Measurements from ENCODE around the gene PDX1. TPM values are rescaled to one million over a fixed set of nuclear protein-coding genes. Genes with fewer than 3 reads are reported as not detected.
A peak's percentile ranks its signal among the peaks of the same experiment; 100 is the strongest.

The PDX1 gene
- total RNA-seq, 2 experiments from 2014 or later: not detected

DNA sequence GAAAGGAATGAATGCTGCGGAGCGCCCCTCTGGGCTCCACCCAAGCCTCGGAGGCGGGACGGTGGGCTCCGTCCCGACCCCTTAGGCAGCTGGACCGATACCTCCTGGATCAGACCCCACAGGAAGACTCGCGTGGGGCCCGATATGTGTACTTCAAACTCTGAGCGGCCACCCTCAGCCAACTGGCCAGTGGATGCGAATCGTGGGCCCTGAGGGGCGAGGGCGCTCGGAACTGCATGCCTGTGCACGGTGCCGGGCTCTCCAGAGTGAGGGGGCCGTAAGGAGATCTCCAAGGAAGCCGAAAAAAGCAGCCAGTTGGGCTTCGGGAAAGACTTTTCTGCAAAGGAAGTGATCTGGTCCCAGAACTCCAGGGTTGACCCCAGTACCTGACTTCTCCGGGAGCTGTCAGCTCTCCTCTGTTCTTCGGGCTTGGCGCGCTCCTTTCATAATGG lies 8.6 kb downstream of the PDX1 start:
- peaks cover 91% of the 10 kb centered on the region for H3K27me3 Mint-ChIP-seq
- H3K27ac Mint-ChIP-seq: no peak overlapping the region
- no peak overlapping the region for H3K4me3 Mint-ChIP-seq
- no peaks in the 10 kb centered on the region for H3K9me3 Mint-ChIP-seq
- no peak for DNase-seq
- peaks cover 21% of the 10 kb centered on the region for H3K4me1 Mint-ChIP-seq
- no peaks in the 10 kb centered on the region for H3K36me3 Mint-ChIP-seq

DNA sequence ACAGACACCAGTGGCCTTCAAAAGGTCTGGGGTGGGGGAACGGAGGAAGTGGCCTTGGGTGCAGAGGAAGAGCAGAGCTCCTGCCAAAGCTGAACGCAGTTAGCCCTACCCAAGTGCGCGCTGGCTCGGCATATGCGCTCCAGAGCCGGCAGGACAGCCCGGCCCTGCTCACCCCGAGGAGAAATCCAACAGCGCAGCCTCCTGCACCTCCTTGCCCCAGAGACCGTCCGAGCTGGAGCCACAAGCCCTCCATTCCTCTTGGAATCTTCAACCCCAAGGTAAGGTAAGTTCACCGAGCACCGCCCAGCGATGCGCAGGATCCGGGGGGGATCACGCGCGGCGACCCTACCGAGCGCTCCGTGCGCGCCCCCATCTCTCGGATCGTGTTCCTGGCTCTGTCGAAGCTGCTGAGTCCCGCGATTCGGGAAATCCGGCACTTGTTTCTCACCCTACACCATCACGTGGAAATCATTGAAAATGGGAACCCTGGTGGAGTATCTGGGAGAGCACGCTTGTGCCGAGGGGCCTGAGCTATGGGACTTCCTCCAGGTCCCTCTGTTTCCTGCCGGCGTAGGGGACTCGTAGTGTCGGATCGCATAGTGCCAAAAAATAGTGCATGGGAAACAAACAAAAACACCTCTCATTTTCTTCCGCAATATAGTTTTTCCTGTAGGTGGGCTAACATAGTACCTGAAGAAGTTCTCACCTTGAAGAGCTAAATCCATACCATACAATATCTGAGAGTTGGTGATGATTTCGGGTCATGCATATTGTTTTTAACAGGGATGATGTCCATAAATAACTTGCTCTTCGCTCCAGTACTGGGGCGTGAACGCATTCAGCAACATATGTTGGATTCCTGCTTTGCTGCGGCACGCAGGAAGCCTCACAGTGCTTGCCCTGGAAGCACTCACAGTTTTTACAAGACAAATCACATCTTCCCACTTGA lies 9.3 kb downstream of the PDX1 start:
- Mint-ChIP-seq H3K9me3 (no peaks in the 10 kb centered on the region), H3K4me1 (peaks cover 18% of the 10 kb centered on the region), H3K4me3 (no peak overlapping the region), H3K27ac (no peak overlapping the region), H3K36me3 (no peaks in the 10 kb centered on the region), H3K27me3 (peaks cover 88% of the 10 kb centered on the region)
- DNase-seq: no peak

DNA sequence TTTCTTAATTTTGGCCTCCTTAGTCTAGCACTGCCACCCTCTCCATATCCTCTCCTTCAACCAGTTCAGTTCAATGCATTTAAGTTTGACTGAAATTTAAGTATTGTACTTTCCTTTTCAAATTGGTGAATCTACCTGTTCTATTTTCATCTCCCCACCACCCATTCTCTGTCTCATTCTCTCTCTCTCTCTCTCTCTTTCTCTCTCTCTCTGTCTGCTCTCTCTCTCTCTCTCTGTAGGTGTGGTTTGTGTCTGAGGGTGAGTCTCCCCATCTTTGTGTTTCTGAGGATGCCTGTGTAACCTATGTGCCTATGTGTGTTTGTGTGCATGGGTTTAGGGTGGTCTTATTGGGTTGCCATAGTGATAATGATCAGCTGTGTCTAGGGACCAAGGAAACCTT lies 10.1 kb downstream of the PDX1 start:
- peaks cover 17% of the 10 kb centered on the region for H3K4me1 Mint-ChIP-seq
- H3K27ac Mint-ChIP-seq: no peak overlapping the region

DNA sequence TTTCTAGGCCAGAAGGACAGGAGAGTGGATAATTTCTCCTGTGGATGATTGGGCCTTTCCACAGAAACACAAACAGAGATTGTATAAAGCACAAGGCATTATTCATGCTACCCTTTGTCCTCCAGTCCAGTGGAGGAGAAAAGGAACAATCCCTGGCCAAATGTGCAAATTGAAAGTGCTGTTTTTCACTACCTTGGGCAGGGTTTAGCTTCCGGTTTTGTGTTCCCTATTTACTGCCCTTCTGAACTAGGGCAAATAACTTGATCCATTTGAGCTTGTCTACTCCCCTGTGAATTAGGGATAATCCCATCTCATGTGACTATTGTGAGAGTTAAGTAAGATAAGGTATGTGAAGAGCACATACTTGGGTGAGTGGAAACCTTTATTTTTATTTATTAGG lies 13.3 kb downstream of the PDX1 start:
- DNase-seq: no peak
- peaks cover under 1% of the 10 kb centered on the region for H3K4me1 Mint-ChIP-seq
- H3K9me3 Mint-ChIP-seq: peaks cover 1% of the 10 kb centered on the region
- H3K36me3 Mint-ChIP-seq: no peaks in the 10 kb centered on the region
- H3K4me3 Mint-ChIP-seq: no peak overlapping the region
- peaks cover 61% of the 10 kb centered on the region for H3K27me3 Mint-ChIP-seq
- no peak overlapping the region for H3K27ac Mint-ChIP-seq

More for the DNA sequence above, 10.1 kb downstream of the PDX1 start:
- H3K36me3 Mint-ChIP-seq: no peaks in the 10 kb centered on the region
- no peak for DNase-seq
- no peaks in the 10 kb centered on the region for H3K9me3 Mint-ChIP-seq
- H3K4me3 Mint-ChIP-seq: no peak overlapping the region
- H3K27me3 Mint-ChIP-seq: peaks cover 82% of the 10 kb centered on the region

DNA sequence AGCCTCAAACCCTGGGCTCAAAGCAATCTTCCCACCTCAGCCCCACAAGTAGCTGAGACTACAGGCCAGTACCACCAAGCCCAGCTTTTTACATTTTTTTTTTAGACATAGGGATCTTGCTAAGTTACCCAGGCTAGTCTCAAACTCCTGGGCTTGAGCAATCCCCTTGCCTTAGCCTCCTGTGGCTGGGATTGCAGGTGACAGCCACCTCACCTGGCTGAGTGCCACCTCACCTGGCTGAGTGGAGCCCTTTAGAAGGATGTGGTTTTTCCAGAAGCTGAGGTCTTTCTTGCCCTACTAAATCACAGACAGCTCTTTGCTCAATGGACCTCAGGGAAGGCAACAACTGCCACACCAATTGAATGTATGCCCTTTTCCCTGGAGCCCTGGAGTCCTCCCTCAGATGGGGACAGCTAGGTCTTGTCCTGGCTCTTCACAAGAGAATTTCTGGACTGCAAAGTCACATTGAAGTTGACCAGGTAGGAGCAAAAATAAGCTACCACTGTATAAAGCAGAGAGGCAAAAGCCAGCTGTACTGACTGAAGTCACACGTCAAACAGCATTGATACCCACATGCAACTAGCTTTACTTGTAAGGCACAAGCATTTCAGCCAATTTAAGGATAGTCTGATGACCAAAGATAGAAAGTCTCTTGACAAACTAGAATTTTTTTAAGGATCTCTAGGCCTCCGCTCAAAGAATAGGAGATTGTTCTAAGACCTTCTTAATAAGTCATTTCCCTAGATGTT lies 14.0 kb downstream of the PDX1 start:
- no peak for DNase-seq
- peaks cover 54% of the 10 kb centered on the region for H3K27me3 Mint-ChIP-seq
- H3K4me3 Mint-ChIP-seq: no peak overlapping the region
- no peak overlapping the region for H3K27ac Mint-ChIP-seq
- no peaks in the 10 kb centered on the region for H3K36me3 Mint-ChIP-seq
- H3K9me3 Mint-ChIP-seq: peaks cover 1% of the 10 kb centered on the region
- H3K4me1 Mint-ChIP-seq: no peaks in the 10 kb centered on the region

DNA sequence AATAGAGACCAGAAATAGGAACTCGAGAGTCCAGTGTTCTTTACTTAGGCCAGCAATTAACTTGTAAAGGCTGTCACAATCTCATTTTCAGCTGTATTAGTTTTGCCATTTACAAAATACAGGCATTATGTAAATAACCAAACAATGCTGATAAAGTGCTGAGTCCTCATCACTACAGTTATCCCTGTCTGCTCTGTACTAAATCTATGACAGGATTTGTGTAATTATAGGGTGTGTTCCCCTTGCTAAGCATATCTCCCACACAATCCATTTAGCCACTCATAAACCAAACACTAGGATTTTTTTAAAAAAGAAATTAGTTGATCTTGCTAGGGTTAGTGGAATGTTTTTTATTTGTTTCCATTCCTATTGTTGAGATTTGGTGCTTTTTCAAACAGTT lies 23.2 kb downstream of the PDX1 start:
- Mint-ChIP-seq H3K4me3 (no peak overlapping the region), H3K4me1 (no peaks in the 10 kb centered on the region), H3K27ac (no peak overlapping the region), H3K27me3 (peaks cover 18% of the 10 kb centered on the region), H3K9me3 (peaks cover 1% of the 10 kb centered on the region), H3K36me3 (no peaks in the 10 kb centered on the region)
- DNase-seq: no peak

DNA sequence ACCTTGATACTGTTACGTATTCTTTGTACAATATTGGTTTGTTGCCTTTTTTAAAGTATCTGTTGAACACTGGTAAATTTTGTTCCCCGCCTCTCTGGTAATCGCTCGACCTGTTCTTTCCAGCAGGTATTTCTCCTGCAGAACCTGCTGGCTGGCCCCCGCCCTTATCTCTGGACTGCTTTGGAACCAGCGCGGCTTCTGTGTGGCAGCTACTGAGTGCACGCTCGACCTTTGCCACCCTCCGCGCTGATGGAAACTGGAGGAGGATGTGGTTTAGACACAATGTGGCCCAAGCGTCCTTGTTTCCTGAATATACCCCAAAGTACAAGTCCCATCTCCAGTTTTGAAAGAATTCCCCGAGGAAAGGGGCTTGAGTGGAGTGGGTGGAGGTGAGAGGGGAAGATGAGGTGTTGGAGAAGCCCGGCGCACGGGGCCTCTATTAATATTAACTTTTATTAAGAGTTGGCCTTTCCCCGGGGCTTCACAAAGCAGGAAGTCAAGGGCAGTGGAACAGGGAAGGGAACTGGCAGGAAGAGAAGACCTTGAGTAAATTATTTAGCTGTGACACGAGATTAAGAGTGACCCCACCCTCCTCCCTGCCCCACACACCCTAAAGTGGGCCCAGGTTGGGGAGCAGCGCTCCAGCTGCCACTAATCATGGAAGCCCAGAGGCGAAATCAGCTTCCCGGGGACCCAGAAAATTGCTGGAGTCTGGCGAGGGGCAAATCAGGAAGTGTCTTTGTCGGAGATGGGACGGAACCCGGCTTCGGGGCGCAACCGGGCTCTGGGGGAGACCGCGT lies 33.3 kb downstream of the PDX1 start:
- Mint-ChIP-seq H3K36me3 (no peaks in the 10 kb centered on the region), H3K4me1 (peaks cover 9% of the 10 kb centered on the region), H3K4me3 (peak overlapping the region; percentile 59), H3K27me3 (peaks cover 74% of the 10 kb centered on the region), H3K27ac (no peak overlapping the region), H3K9me3 (peaks cover 4% of the 10 kb centered on the region)
- no peak for DNase-seq

DNA sequence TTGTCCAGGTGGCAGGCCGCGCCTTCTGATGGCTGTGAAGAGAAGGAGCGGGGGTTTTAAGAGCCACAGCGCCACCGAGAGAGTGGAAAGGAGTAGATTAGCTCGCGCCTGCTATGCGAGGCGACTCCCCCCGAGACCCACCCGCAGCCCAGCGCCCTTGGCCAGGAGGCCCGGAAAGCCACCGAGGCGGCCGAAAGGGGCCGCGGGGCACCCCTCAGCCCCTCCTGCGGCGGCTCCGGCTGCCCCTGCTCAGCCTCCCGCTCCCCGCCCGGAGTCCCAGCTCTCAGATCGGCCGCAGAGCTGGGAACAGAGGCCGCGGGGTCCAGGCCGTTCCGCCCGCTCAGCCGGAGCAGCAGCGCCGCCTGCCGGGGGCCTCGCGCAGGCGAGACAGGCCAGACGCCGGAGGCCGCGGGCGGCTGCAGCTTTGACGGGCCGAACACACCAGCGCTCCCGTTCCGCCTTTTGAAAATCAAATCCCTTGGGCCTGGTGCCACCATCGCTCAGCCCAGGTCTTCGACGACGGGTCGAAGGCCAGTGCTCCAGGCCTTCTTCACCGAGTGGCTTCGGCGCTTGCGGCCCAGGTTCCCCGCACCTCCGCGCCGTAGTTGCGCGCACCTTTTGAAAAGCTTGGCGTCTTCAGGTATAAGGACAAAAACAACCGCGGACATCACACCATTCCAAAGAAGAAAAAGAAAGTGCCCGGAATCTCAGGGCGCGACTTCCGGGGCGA lies 34.0 kb downstream of the PDX1 start:
- Mint-ChIP-seq H3K36me3 (no peaks in the 10 kb centered on the region), H3K9me3 (peaks cover 4% of the 10 kb centered on the region), H3K4me3 (peak overlapping the region; percentile 62), H3K27ac (no peak overlapping the region), H3K4me1 (peaks cover 9% of the 10 kb centered on the region), H3K27me3 (peaks cover 79% of the 10 kb centered on the region)
- peak; percentile 82 for DNase-seq

DNA sequence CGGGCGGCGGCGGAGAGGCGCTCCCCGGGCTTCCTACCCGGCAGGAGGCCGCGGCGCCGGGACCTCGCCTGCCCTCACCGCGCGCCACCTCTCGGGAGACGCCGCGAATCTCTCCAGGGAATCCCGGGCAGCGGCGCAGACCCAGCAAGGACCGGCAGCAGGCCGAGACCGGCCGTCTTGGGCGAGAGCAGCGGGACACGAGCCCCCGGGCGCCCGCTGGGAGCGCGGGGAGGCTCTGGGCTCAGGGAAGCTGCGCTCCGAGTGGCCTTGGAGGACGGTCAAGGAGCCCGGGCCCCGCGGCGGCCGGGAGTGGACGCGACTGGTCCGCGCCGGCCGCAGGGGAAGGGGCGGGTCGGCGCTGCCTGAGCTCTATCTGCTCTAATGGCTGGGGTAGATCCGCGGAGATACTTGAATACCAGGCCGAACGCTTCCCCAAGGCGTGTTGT lies 34.6 kb downstream of the PDX1 start:
- Mint-ChIP-seq H3K9me3 (peaks cover 4% of the 10 kb centered on the region), H3K27me3 (peaks cover 82% of the 10 kb centered on the region), H3K27ac (no peak overlapping the region), H3K4me1 (peaks cover 9% of the 10 kb centered on the region), H3K36me3 (no peaks in the 10 kb centered on the region), H3K4me3 (peak overlapping the region; percentile 62)
- no peak for DNase-seq

DNA sequence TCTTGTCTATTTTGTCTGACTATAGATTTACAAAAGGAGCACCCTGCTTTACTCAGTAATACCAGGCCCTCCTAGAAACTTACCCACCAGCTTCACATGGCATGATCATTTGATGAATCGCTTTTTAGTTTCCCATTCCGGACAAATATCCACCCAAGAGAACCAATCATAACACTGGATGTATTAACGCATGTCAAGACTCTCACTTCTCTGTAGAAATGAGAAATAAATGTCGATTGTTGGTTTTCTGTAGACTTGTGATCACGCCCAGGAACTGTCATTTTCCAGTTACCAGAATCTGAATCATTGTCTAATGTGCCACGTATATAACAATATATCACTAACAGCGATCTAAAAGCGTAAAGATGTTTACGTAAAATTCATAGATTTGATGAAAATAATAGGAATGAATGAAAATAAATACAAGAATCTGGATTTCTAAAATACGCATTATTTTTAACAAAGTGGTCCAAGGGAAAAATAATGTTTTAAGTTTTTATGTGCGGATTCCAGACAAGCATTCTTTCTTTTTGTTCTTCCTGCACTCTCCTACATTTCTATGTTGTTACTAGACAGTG lies 35.3 kb downstream of the PDX1 start:
- H3K4me3 Mint-ChIP-seq: no peak overlapping the region
- H3K27ac Mint-ChIP-seq: no peak overlapping the region
- peaks cover 2% of the 10 kb centered on the region for H3K9me3 Mint-ChIP-seq

DNA sequence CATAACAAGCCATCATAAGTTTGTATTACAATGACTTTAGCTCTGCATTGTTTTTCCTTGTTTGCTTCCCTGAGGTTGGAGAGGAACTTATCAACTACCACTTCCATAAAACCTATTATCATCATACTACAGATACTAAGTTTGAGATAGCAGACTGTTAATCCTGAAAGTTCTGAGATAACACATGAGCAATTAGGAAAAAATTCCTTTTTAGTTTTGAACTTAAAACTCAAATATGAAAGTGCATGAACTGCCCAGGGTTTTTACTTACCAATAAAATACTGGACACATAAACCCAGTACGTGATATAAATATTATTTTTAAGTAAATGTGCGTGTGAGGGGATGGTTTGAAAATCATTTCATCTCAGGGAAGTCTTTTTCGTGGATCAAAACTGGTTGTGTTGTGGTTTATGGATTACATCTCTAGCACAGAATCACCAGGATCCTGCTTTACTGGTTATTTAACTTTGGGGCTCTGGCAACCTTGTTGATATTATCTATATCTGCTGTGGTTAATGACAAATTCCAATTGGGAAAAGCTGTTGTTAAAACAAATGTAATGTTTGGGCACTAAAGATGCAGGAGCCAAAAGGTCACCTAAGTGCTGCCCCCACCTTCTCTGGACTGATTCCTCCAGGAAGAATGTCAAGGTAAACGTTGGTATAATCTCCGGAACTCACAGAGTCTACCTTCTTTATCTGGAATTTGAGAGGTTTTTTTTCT lies 36.9 kb downstream of the PDX1 start:
- H3K4me3 Mint-ChIP-seq: no peak overlapping the region
- H3K4me1 Mint-ChIP-seq: peaks cover 17% of the 10 kb centered on the region
- H3K27me3 Mint-ChIP-seq: peaks cover 85% of the 10 kb centered on the region
- no peaks in the 10 kb centered on the region for H3K9me3 Mint-ChIP-seq
- DNase-seq: no peak
- H3K36me3 Mint-ChIP-seq: no peaks in the 10 kb centered on the region
- no peak overlapping the region for H3K27ac Mint-ChIP-seq

More for the DNA sequence above, 35.3 kb downstream of the PDX1 start:
- no peak for DNase-seq
- Mint-ChIP-seq H3K4me1 (peaks cover 11% of the 10 kb centered on the region), H3K36me3 (no peaks in the 10 kb centered on the region), H3K27me3 (peaks cover 85% of the 10 kb centered on the region)

DNA sequence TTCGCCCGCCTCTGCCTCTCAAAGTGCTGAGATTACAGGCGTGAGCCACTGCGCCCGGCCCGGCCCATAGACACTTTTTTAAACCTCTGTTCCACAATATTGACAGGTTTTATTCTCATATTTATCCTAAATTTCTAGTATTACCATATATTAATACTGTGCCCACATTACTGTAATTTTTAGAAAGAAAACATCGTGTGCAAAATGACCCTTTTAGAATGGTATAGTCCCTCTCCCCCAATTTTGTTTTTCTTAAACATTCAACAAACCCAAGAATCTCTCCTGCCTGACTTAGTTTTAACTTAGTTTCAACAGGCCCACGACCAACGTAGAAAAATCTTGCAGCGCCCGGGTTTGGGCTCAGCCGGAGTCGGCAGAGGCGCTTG lies 40.2 kb downstream of the PDX1 start:
- peaks cover 9% of the 10 kb centered on the region for H3K4me1 Mint-ChIP-seq
- DNase-seq: no peak
- no peaks in the 10 kb centered on the region for H3K9me3 Mint-ChIP-seq
- no peaks in the 10 kb centered on the region for H3K36me3 Mint-ChIP-seq
- peak overlapping the region; percentile 42 for H3K4me3 Mint-ChIP-seq
- peaks cover 90% of the 10 kb centered on the region for H3K27me3 Mint-ChIP-seq
- H3K27ac Mint-ChIP-seq: no peak overlapping the region

DNA sequence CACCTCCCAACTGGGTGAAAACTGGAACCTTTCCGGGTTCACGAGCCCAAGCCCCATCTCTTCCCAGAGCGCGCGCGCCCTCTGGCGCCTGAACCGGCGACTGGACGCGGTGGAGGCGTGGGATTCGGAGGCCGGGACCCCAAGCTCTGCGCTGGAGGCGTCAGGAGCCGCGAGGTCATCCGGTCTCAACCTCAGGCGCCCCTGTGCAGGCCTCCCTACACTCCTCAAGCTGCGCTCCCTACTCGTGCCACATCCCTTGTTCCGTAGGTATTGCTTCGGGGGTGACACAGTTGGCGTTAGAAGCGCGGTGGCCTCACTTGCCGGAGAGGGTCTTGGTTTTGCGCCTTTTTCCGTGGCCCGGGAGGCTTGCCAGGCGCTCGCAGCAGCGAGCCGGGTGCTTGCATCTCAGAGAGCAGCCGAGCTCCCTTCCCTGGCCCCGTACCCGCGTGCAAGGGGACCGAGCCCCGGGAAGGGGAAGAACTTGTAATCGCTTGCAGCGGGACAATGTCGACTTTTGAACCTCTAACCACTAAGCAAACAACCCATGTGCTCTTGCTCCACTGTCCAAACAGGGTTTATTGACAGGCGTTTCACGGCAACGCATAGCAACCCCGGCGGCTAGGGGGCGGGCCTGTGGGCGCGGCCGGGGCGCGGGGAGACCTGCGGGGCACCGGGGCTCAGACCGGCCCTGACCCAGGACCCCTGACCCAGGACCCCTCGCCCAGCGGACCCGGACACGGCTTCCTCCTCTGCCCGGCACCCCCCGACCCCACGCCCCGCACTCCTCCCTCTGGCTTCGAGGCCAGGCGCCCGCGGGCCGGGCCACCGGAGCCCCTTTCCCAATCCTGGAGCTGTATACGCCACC lies 40.8 kb downstream of the PDX1 start:
- H3K4me1 Mint-ChIP-seq: peaks cover 8% of the 10 kb centered on the region
- peaks cover 90% of the 10 kb centered on the region for H3K27me3 Mint-ChIP-seq
- no peak overlapping the region for H3K27ac Mint-ChIP-seq
- peak; percentile 55 for DNase-seq
- peak overlapping the region; percentile 42 for H3K4me3 Mint-ChIP-seq
- no peaks in the 10 kb centered on the region for H3K9me3 Mint-ChIP-seq
- H3K36me3 Mint-ChIP-seq: no peaks in the 10 kb centered on the region

Data from activated naive CD8-positive, alpha-beta T cell treated with anti-CD3 and anti-CD28 coated beads for 36 hours (primary cell).